Tibial nerve (tissue), 4 donors: Measurements from ENCODE around the gene NKIRAS1.

Experiments used
- CTCF ChIP-seq, 5 experiments: fragments of 200-600 bp in 3 of 5; fragments of 450-650 bp in 2 of 5; sonication (generic) in 3 of 5; IDR thresholded peaks; one replicate each; pipeline ENCODE4 v1.5.1; 2016 to 2019; ENCODE audit warnings: antibody characterized with exemption in 5 of 5, mild to moderate bottlenecking in 3 of 5, moderate library complexity in 2 of 5
- EP300 ChIP-seq, 2 donors: sonication (generic); formaldehyde crosslinking; IDR thresholded peaks; one replicate each; pipeline ENCODE4 v1.6.1; 2017; ENCODE audit warnings: antibody characterized with exemption in 2 of 2, mild to moderate bottlenecking in 1 of 2

GRCh38 chr3:23945913-23946687, 29.3 kb upstream of the NKIRAS1 start:
- TF ChIP-seq CTCF (IDR thresholded peaks at IDR 0.05), result peak in 1 of 5 experiments; percentile 58
- peak in 1 of 2 donors; percentile 84 for TF ChIP-seq EP300 (IDR thresholded peaks at IDR 0.05)
